Aorta (tissue), 5 donors: Measurements from ENCODE around the gene TMEM170B. TPM values are rescaled to one million over a fixed set of nuclear protein-coding genes. Genes with fewer than 3 reads are reported as not detected.

ENCODE experiments used
- ATAC-seq: fragments of 200-7000 bp; cut with Tn5 transposase; one replicate; pipeline ENCODE4 v1.9.1; 2022; ENCODE audit warnings: moderate library complexity; ENCODE audit not compliant: low FRiP score
- DNase-seq, 2 donors: peaks; one replicate each; pipeline ENCODE4 v3.0.0-alpha.2; 2020
- H3K27ac ChIP-seq, 2 donors: one replicate each; pipeline ENCODE4 v1.5.1; 2013; ENCODE audit warnings: low read length in 2 of 2, mild to moderate bottlenecking in 2 of 2, moderate library complexity in 2 of 2, control low read depth in 1 of 2, inconsistent platforms in 1 of 2, low read depth in 1 of 2
- H3K27me3 ChIP-seq, 2 donors: one replicate each; pipeline ENCODE4 v1.6.1; 2013; ENCODE audit warnings: control low read depth in 1 of 2, low read length in 1 of 2, mild to moderate bottlenecking in 1 of 2, moderate library complexity in 1 of 2; ENCODE audit not compliant: insufficient read depth in 2 of 2, control insufficient read depth in 1 of 2
- H3K36me3 ChIP-seq, 2 donors: one replicate each; pipeline ENCODE4 v1.6.1; 2013; ENCODE audit warnings: control low read depth in 1 of 2, low read length in 1 of 2, mild to moderate bottlenecking in 1 of 2; ENCODE audit not compliant: insufficient read depth in 2 of 2, control insufficient read depth in 1 of 2
- H3K4me1 ChIP-seq, 2 donors: one replicate each; pipeline ENCODE4 v1.6.1; 2013; ENCODE audit warnings: low read length in 2 of 2, control low read depth in 1 of 2, mild to moderate bottlenecking in 1 of 2, moderate library complexity in 1 of 2; ENCODE audit not compliant: insufficient read depth in 2 of 2, control insufficient read depth in 1 of 2
- H3K4me3 ChIP-seq, 2 donors: one replicate each; pipeline ENCODE4 v1.5.1; 2013; ENCODE audit warnings: low read length in 2 of 2, control low read depth in 1 of 2, mild to moderate bottlenecking in 1 of 2
- H3K9me3 ChIP-seq: one replicate; pipeline ENCODE4 v1.6.1; 2013; ENCODE audit warnings: mild to moderate bottlenecking, low read length; ENCODE audit not compliant: control insufficient read depth
- WGBS, 2 donors: extraction: QIAGEN DNeasy Blood & Tissue Kit; methylation state at CpG; one replicate each; pipeline ENCODE4 v1.1.7; 2013; 5-methylcytosine and 5-hydroxymethylcytosine counted together
- intact Hi-C, 2 donors: fragments of 100-400 bp; cut with DNase I; formaldehyde crosslinking; loops; one replicate each; pipeline versions ENCODE4 v1.14.2 to v1.15.0; 2022
- polyA plus RNA-seq, 2 donors: library from polyadenylated mRNA; stranded (reverse); fragments of 200-250 nt; gene quantifications; one replicate each; pipeline ENCODE4 v1.2.3, GENCODE V29; 2013
- total RNA-seq, 2 donors: library from RNA; stranded (reverse); fragmentation: NEBNext Ultra II Directional; extraction: Animal tissue kit (Norgen Biotek cat#: 25700); gene quantifications; one replicate each; pipeline ENCODE4 v1.2.1, GENCODE V29; 2021
- donor health status: healthy with polysubstance abuse.
- donor health status: Bipolar disorder and iron deficiency.
- donor health status: DM: no; HTN: no; CAD: no.
- donor health status: DM: no; HTN: no; CAD: no.
- donor health status: DM: yes; HTN: yes; CAD: no.

The TMEM170B gene
- total and polyA plus RNA-seq, 4 donors: 1.5 to 7.3 (median 4.1) TPM

- peaks cover 5 to 13% of the 10 kb centered on the region in 2 donors for H3K4me1 ChIP-seq
- WGBS, 2 donors: 81 to 88% methylated on average over 7 of the region's 7 CpGs
- H3K27ac ChIP-seq: no peak overlapping the region
- H3K9me3 ChIP-seq: no peaks in the 10 kb centered on the region
- ATAC-seq (no peak), DNase-seq (no peak)
- no peaks in the 10 kb centered on the region for H3K27me3 ChIP-seq
- intact Hi-C loops: loop anchor here in 1 of 2 donors (10.0 kb wide), 1 partner anchor 413 kb away; the partner anchor contains the start of gene HIVEP1
- no peak overlapping the region for H3K4me3 ChIP-seq
- H3K36me3 ChIP-seq: no peaks in the 10 kb centered on the region
Observed at GRCh38 chr6:11601776-11602605, 64.4 kb downstream of the TMEM170B start.

- H3K4me1 ChIP-seq: peaks cover 6 to 15% of the 10 kb centered on the region in 2 donors
- intact Hi-C loops: loop anchor here in 1 of 2 donors (10.0 kb wide), 1 partner anchor 411 kb away; the partner anchor contains the start of gene HIVEP1
- H3K36me3 ChIP-seq: no peaks in the 10 kb centered on the region
- H3K4me3 ChIP-seq: no peak overlapping the region
- 64 to 95% methylated on average over 3 of the region's 3 CpGs for WGBS, 2 donors
- no peaks in the 10 kb centered on the region for H3K9me3 ChIP-seq
- ATAC-seq (no peak), DNase-seq (no peak)
- no peak overlapping the region for H3K27ac ChIP-seq
- H3K27me3 ChIP-seq: no peaks in the 10 kb centered on the region
Observed at GRCh38 chr6:11604215-11604614, 66.7 kb downstream of the TMEM170B start.

- intact Hi-C loops: loop anchor here in 1 of 2 donors (10.0 kb wide), 1 partner anchor 410 kb away; the partner anchor contains the start of gene HIVEP1
- Histone ChIP-seq H3K27me3 (no peaks in the 10 kb centered on the region), H3K4me3 (no peak overlapping the region), H3K4me1 (peaks cover 6 to 15% of the 10 kb centered on the region in 2 donors), H3K9me3 (no peaks in the 10 kb centered on the region), H3K36me3 (no peaks in the 10 kb centered on the region), H3K27ac (no peak overlapping the region)
- WGBS, 2 donors: 58 to 67% methylated on average over 3 to 5 of the region's 5 CpGs
- ATAC-seq: no peak
- no peak for DNase-seq
Observed at GRCh38 chr6:11604836-11605506, 67.4 kb downstream of the TMEM170B start.

- no peak for ATAC-seq
- H3K9me3 ChIP-seq: no peaks in the 10 kb centered on the region
- no peaks in the 10 kb centered on the region for H3K27me3 ChIP-seq
- 28 to 39% methylated on average over 4 of the region's 4 CpGs for WGBS, 2 donors
- no peaks in the 10 kb centered on the region for H3K36me3 ChIP-seq
- intact Hi-C loops: loop anchor here in 1 of 2 donors (10.0 kb wide), 1 partner anchor 409 kb away; the partner anchor contains the start of gene HIVEP1
- DNase-seq: no peak
- no peak overlapping the region for H3K4me3 ChIP-seq
- peaks cover 6 to 14% of the 10 kb centered on the region in 2 donors for H3K4me1 ChIP-seq
- H3K27ac ChIP-seq: no peak overlapping the region
Observed at GRCh38 chr6:11605507-11605905, 68.0 kb downstream of the TMEM170B start.

GRCh38 chr6:11606332-11606731 is 68.8 kb downstream of the TMEM170B start:
- Histone ChIP-seq H3K27me3 (no peaks in the 10 kb centered on the region), H3K36me3 (no peaks in the 10 kb centered on the region), H3K4me1 (peaks cover 6 to 10% of the 10 kb centered on the region in 2 donors), H3K4me3 (no peak overlapping the region), H3K27ac (peak overlapping the region in 1 of 2 donors; percentile 17), H3K9me3 (no peaks in the 10 kb centered on the region)
- intact Hi-C loops: loop anchor here in 1 of 2 donors (10.0 kb wide), 1 partner anchor 408 kb away; the partner anchor contains the start of gene HIVEP1
- WGBS, 2 donors: 30% methylated on average over 6 of the region's 6 CpGs
- ATAC-seq: no peak
- no peak for DNase-seq

GRCh38 chr6:11607383-11607782 is 69.8 kb downstream of the TMEM170B start:
- H3K4me1 ChIP-seq: peaks cover 6 to 10% of the 10 kb centered on the region in 2 donors
- WGBS, 2 donors: 1 to 9% methylated on average over 7 of the region's 7 CpGs
- DNase-seq: peak in 1 of 2 donors; percentile 56
- H3K27ac ChIP-seq: peak overlapping the region in 1 of 2 donors; percentile 65
- no peaks in the 10 kb centered on the region for H3K36me3 ChIP-seq
- no peak overlapping the region for H3K4me3 ChIP-seq
- ATAC-seq: peak; percentile 49
- H3K9me3 ChIP-seq: no peaks in the 10 kb centered on the region
- no peaks in the 10 kb centered on the region for H3K27me3 ChIP-seq
- intact Hi-C loops: loop anchor here in 1 of 2 donors (10.0 kb wide), 1 partner anchor 407 kb away; the partner anchor contains the start of gene HIVEP1

GRCh38 chr6:11608600-11609323 is 71.2 kb downstream of the TMEM170B start:
- intact Hi-C loops: loop anchor here in 1 of 2 donors (10.0 kb wide), 1 partner anchor 406 kb away; the partner anchor contains the start of gene HIVEP1
- ATAC-seq: peak; percentile 11
- Histone ChIP-seq H3K9me3 (no peaks in the 10 kb centered on the region), H3K4me1 (peaks cover 6 to 13% of the 10 kb centered on the region in 2 donors), H3K27ac (peak overlapping the region; percentile 84 to 86), H3K27me3 (no peaks in the 10 kb centered on the region), H3K4me3 (no peak overlapping the region), H3K36me3 (no peaks in the 10 kb centered on the region)
- DNase-seq: no peak
- 59 to 60% methylated on average over 6 of the region's 6 CpGs for WGBS, 2 donors
